KMS-11 (cell line): ENCODE results near the gene TBC1D4.

Experiments
- H2AFZ ChIP-seq: fragments of 200-600 bp; sonication (generic); 2 replicates; pipeline ENCODE4 v1.6.1; 2016; ENCODE audit warnings: antibody characterized with exemption, mixed run types, low read depth
- H3K27ac ChIP-seq: fragments of 200-600 bp; sonication (generic); 2 replicates; pipeline ENCODE4 v1.6.1; 2016; ENCODE audit warnings: mild to moderate bottlenecking, mixed run types
- H3K27me3 ChIP-seq: fragments of 200-600 bp; sonication (generic); 2 replicates; pipeline ENCODE4 v1.6.1; 2017; ENCODE audit warnings: mild to moderate bottlenecking, low read depth, mixed run types, moderate library complexity; ENCODE audit not compliant: insufficient read depth
- H3K36me3 ChIP-seq: fragments of 200-600 bp; sonication (generic); 2 replicates; pipeline ENCODE4 v1.6.1; 2017; ENCODE audit warnings: mild to moderate bottlenecking, mixed run types; ENCODE audit not compliant: insufficient read depth
- H3K4me1 ChIP-seq: fragments of 200-600 bp; sonication (generic); 2 replicates; pipeline ENCODE4 v1.6.1; 2016; ENCODE audit warnings: mild to moderate bottlenecking, low read depth, mixed run types; ENCODE audit not compliant: poor library complexity, severe bottlenecking
- H3K4me2 ChIP-seq: fragments of 200-600 bp; sonication (generic); 2 replicates; pipeline ENCODE4 v1.7.0; 2016; ENCODE audit warnings: mild to moderate bottlenecking, mixed run types
- H3K4me3 ChIP-seq: fragments of 200-600 bp; sonication (generic); IDR thresholded peaks from 2 replicates; pipeline ENCODE4 v1.6.1; 2017; ENCODE audit warnings: low read depth, low read length, mixed read lengths; ENCODE audit not compliant: insufficient read depth
- H3K79me2 ChIP-seq: fragments of 200-600 bp; sonication (generic); 2 replicates; pipeline ENCODE4 v1.6.1; 2016; ENCODE audit warnings: low read depth, mixed run types; ENCODE audit not compliant: insufficient read depth
- H3K9ac ChIP-seq: fragments of 200-600 bp; sonication (generic); 2 replicates; pipeline ENCODE4 v1.6.1; 2016; ENCODE audit warnings: mild to moderate bottlenecking, mixed run types
- H4K20me1 ChIP-seq: fragments of 200-600 bp; sonication (generic); 2 replicates; pipeline ENCODE4 v1.6.1; 2016; ENCODE audit warnings: mild to moderate bottlenecking, mixed run types; ENCODE audit not compliant: insufficient read depth
- CTCF ChIP-seq: fragments of 200-600 bp; sonication (generic); conservative IDR thresholded peaks from 2 replicates; pipeline ENCODE4 v1.6.1; 2017; ENCODE audit warnings: low read depth, mild to moderate bottlenecking, antibody characterized with exemption, low read length, moderate library complexity, mixed read lengths

TBC1D4 gene

DNA sequence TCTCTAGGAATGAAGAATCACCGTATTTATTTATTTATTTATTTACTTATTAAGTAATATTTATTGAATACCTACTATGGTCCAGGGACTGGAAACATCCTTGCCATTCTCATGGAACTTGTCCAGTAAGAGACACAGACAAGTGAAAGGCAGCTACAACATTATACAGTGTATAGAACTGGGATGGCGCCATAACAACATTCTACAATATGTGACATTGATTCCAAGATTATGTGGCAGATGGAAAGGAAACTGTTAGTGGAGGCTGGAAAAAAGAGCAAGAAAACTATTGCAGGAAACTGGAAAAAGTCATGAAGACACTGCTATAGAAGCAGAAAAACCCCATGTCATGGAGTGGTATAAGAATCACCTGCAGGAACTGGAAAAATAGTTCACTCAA is 9.4 kb upstream of the TBC1D4 start:
- Histone ChIP-seq H3K4me3 (no peak overlapping the region), H4K20me1 (no peaks in the 10 kb centered on the region), H3K4me1 (peaks cover 40% of the 10 kb centered on the region), H3K79me2 (no peaks in the 10 kb centered on the region), H3K4me2 (no peak overlapping the region), H3K36me3 (no peaks in the 10 kb centered on the region), H3K27ac (no peak overlapping the region), H2AFZ (no peak overlapping the region), H3K9ac (no peak overlapping the region), H3K27me3 (no peaks in the 10 kb centered on the region)
- TF ChIP-seq CTCF, result no peak

DNA sequence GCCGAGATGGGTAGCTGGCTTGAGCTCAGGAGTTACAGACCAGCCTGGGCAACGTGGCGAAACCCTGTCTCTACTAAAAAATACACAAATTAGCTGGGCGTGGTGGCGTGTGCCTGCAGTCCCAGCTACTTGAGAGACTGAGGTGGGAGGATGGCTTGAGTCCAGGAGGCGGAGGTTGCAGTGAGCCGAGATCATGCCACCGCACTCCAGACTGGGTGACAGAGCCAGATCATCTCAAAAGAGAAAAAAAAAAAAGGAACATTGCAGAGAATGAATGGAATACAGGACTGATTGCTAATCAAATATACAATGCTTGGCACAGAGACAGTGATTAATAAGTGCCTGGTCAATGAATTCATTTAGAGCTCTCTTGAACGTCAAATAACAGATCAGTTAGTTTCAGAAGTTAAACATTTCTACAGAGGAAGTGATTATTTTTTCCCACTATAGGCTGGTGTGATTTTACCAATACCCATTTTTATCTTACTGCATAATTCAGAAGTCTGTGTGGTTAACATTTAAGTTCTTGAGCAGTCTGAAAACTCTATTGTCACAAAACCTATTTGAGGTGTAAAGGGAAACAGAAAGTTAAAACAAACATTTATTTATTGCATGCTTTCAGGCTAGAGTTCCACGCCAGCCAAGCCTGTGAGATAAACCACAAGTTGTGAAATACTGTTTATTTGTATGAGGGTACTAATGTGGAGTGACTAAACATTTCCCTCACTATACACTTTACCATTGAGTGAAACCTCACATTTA is 7.7 kb upstream of the TBC1D4 start:
- peak overlapping the region; percentile 56 for H3K4me2 ChIP-seq
- H4K20me1 ChIP-seq, result no peaks in the 10 kb centered on the region

GRCh38 chr13:75486146-75487062 is 4.4 kb upstream of the TBC1D4 start:
- no peaks in the 10 kb centered on the region for H3K79me2 ChIP-seq
- H3K4me2 ChIP-seq, result peak overlapping the region; percentile 30; the same call in 1 of the 2 replicates
- H4K20me1 ChIP-seq, result no peaks in the 10 kb centered on the region
- H3K9ac ChIP-seq, result no peak overlapping the region
- H3K4me3 ChIP-seq, result no peak overlapping the region
- H3K27me3 ChIP-seq, result no peaks in the 10 kb centered on the region
- peaks cover 54% of the 10 kb centered on the region for H3K4me1 ChIP-seq
- H2AFZ ChIP-seq, result no peak overlapping the region
- no peak for TF ChIP-seq CTCF
- no peaks in the 10 kb centered on the region for H3K36me3 ChIP-seq
- peak overlapping the region; percentile 19; the same call in 1 of the 2 replicates for H3K27ac ChIP-seq

More for the DNA sequence above, 7.7 kb upstream of the TBC1D4 start:
- Histone ChIP-seq H3K36me3 (no peaks in the 10 kb centered on the region), H3K27ac (peak overlapping the region; percentile 27; the same call in 1 of the 2 replicates), H3K79me2 (no peaks in the 10 kb centered on the region), H3K9ac (peak overlapping the region; percentile 39; the same call in 1 of the 2 replicates), H3K4me3 (no peak overlapping the region), H3K4me1 (peaks cover 48% of the 10 kb centered on the region), H3K27me3 (no peaks in the 10 kb centered on the region), H2AFZ (peak overlapping the region; percentile 54; the same call in 1 of the 2 replicates)
- no peak for TF ChIP-seq CTCF

DNA sequence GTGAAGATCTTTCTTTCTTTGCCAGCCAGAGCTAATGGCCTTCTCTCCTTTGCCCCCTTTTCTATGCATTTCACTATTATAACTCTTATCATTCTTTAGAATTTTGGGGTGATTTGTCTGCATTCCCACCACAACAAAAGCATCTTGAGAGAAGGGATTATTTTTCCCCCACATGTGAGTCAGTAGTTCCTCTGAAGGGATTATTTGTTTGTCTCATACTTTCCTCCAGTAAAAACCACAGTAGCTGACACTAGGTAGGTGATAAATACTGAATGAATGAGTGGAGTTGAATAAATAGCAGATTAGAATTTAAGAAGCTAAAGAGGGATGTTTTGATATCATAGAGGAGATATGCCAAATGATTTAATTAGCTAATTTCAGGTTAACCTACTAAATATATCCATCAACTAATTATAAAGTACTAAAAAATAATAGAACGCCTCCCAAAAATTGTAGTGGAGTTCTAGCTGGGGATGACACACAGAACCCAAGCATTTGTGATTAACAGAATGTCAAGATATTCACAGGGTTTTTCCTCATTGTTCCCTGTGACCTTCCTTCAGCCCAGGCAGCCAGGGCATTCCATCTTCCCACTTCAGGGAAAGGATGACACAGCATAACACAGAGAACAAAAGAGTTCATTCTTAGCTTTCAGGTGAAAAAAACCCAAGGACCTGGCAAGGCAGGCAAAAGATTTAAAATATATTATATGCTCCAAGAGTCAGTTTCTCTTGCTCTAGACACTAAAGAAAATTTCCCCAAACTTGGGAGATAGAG is 3.5 kb upstream of the TBC1D4 start:
- H3K79me2 ChIP-seq, result no peaks in the 10 kb centered on the region
- H3K4me1 ChIP-seq, result peaks cover 48% of the 10 kb centered on the region
- peak overlapping the region; percentile 30; the same call in 1 of the 2 replicates for H3K4me2 ChIP-seq
- no peaks in the 10 kb centered on the region for H3K36me3 ChIP-seq
- no peaks in the 10 kb centered on the region for H3K27me3 ChIP-seq
- TF ChIP-seq CTCF, result no peak
- H3K4me3 ChIP-seq, result no peak overlapping the region
- H3K9ac ChIP-seq, result no peak overlapping the region
- H2AFZ ChIP-seq, result no peak overlapping the region
- H4K20me1 ChIP-seq, result no peaks in the 10 kb centered on the region
- no peak overlapping the region for H3K27ac ChIP-seq
